ENCODE measurements around the gene RET.

RET gene

GRCh38 chr10:43067391-43068135 lies 9.3 kb upstream of the RET start:
- Histone ChIP-seq H3K9ac (ENCODE audit: low read depth, low read length) (no peak overlapping the region), H3K9me3 (ENCODE audit: control insufficient read depth, insufficient read depth, low read length) (no peaks in the 10 kb centered on the region), H3K36me3 (ENCODE audit: control insufficient read depth, insufficient read depth, low read length) (no peaks in the 10 kb centered on the region), H3K27me3 (ENCODE audit: control insufficient read depth, insufficient read depth, low read length) (peaks cover 2% of the 10 kb centered on the region), H3K4me1 (ENCODE audit: control insufficient read depth, insufficient read depth, low read length) (no peaks in the 10 kb centered on the region), H3K4me3 (ENCODE audit: low read depth, low read length) (no peak overlapping the region)

GRCh38 chr10:43068136-43068395 lies 8.8 kb upstream of the RET start:
- no peaks in the 10 kb centered on the region for H3K36me3 ChIP-seq (ENCODE audit: control insufficient read depth, insufficient read depth, low read length)
- no peaks in the 10 kb centered on the region for H3K27me3 ChIP-seq (ENCODE audit: control insufficient read depth, insufficient read depth, low read length)
- no peak overlapping the region for H3K9ac ChIP-seq (ENCODE audit: low read depth, low read length)
- no peaks in the 10 kb centered on the region for H3K9me3 ChIP-seq (ENCODE audit: control insufficient read depth, insufficient read depth, low read length)
- H3K4me1 ChIP-seq (ENCODE audit: control insufficient read depth, insufficient read depth, low read length): no peaks in the 10 kb centered on the region
- no peak overlapping the region for H3K4me3 ChIP-seq (ENCODE audit: low read depth, low read length)

GRCh38 chr10:43068471-43069210 lies 8.2 kb upstream of the RET start:
- no peak overlapping the region for H3K4me3 ChIP-seq (ENCODE audit: low read depth, low read length)
- no peak overlapping the region for H3K9ac ChIP-seq (ENCODE audit: low read depth, low read length)
- no peaks in the 10 kb centered on the region for H3K27me3 ChIP-seq (ENCODE audit: control insufficient read depth, insufficient read depth, low read length)
- H3K4me1 ChIP-seq (ENCODE audit: control insufficient read depth, insufficient read depth, low read length): no peaks in the 10 kb centered on the region
- no peaks in the 10 kb centered on the region for H3K36me3 ChIP-seq (ENCODE audit: control insufficient read depth, insufficient read depth, low read length)
- no peaks in the 10 kb centered on the region for H3K9me3 ChIP-seq (ENCODE audit: control insufficient read depth, insufficient read depth, low read length)

GRCh38 chr10:43069211-43069515 lies 7.7 kb upstream of the RET start:
- no peaks in the 10 kb centered on the region for H3K36me3 ChIP-seq (ENCODE audit: control insufficient read depth, insufficient read depth, low read length)
- no peaks in the 10 kb centered on the region for H3K27me3 ChIP-seq (ENCODE audit: control insufficient read depth, insufficient read depth, low read length)
- no peaks in the 10 kb centered on the region for H3K9me3 ChIP-seq (ENCODE audit: control insufficient read depth, insufficient read depth, low read length)
- H3K4me1 ChIP-seq (ENCODE audit: control insufficient read depth, insufficient read depth, low read length): no peaks in the 10 kb centered on the region
- no peak overlapping the region for H3K9ac ChIP-seq (ENCODE audit: low read depth, low read length)
- H3K4me3 ChIP-seq (ENCODE audit: low read depth, low read length): no peak overlapping the region

- no peak overlapping the region for H3K4me3 ChIP-seq (ENCODE audit: low read depth, low read length)
- H3K9me3 ChIP-seq (ENCODE audit: control insufficient read depth, insufficient read depth, low read length): no peaks in the 10 kb centered on the region
- no peaks in the 10 kb centered on the region for H3K36me3 ChIP-seq (ENCODE audit: control insufficient read depth, insufficient read depth, low read length)
- no peak overlapping the region for H3K9ac ChIP-seq (ENCODE audit: low read depth, low read length)
- no peaks in the 10 kb centered on the region for H3K27me3 ChIP-seq (ENCODE audit: control insufficient read depth, insufficient read depth, low read length)
- no peaks in the 10 kb centered on the region for H3K4me1 ChIP-seq (ENCODE audit: control insufficient read depth, insufficient read depth, low read length)
These were observed 7.3 kb upstream of the RET start for GRCh38 chr10:43069579-43069978.

GRCh38 chr10:43070121-43071085 lies 6.5 kb upstream of the RET start:
- H3K4me1 ChIP-seq (ENCODE audit: control insufficient read depth, insufficient read depth, low read length): no peaks in the 10 kb centered on the region
- no peaks in the 10 kb centered on the region for H3K9me3 ChIP-seq (ENCODE audit: control insufficient read depth, insufficient read depth, low read length)
- H3K4me3 ChIP-seq (ENCODE audit: low read depth, low read length): no peak overlapping the region
- H3K9ac ChIP-seq (ENCODE audit: low read depth, low read length): no peak overlapping the region
- H3K36me3 ChIP-seq (ENCODE audit: control insufficient read depth, insufficient read depth, low read length): no peaks in the 10 kb centered on the region
- peaks cover 6% of the 10 kb centered on the region for H3K27me3 ChIP-seq (ENCODE audit: control insufficient read depth, insufficient read depth, low read length)

GRCh38 chr10:43071865-43072650 lies 4.8 kb upstream of the RET start:
- Histone ChIP-seq H3K36me3 (ENCODE audit: control insufficient read depth, insufficient read depth, low read length) (no peaks in the 10 kb centered on the region), H3K9ac (ENCODE audit: low read depth, low read length) (no peak overlapping the region), H3K4me3 (ENCODE audit: low read depth, low read length) (no peak overlapping the region), H3K4me1 (ENCODE audit: control insufficient read depth, insufficient read depth, low read length) (peaks cover 3% of the 10 kb centered on the region), H3K27me3 (ENCODE audit: control insufficient read depth, insufficient read depth, low read length) (peaks cover 15% of the 10 kb centered on the region), H3K9me3 (ENCODE audit: control insufficient read depth, insufficient read depth, low read length) (no peaks in the 10 kb centered on the region)

GRCh38 chr10:43073191-43073590 lies 3.7 kb upstream of the RET start:
- Histone ChIP-seq H3K4me3 (ENCODE audit: low read depth, low read length) (no peak overlapping the region), H3K9ac (ENCODE audit: low read depth, low read length) (no peak overlapping the region), H3K27me3 (ENCODE audit: control insufficient read depth, insufficient read depth, low read length) (peaks cover 22% of the 10 kb centered on the region), H3K36me3 (ENCODE audit: control insufficient read depth, insufficient read depth, low read length) (no peaks in the 10 kb centered on the region), H3K9me3 (ENCODE audit: control insufficient read depth, insufficient read depth, low read length) (no peaks in the 10 kb centered on the region), H3K4me1 (ENCODE audit: control insufficient read depth, insufficient read depth, low read length) (peaks cover 3% of the 10 kb centered on the region)

GRCh38 chr10:43073721-43074120 lies 3.1 kb upstream of the RET start:
- Histone ChIP-seq H3K9me3 (ENCODE audit: control insufficient read depth, insufficient read depth, low read length) (no peaks in the 10 kb centered on the region), H3K27me3 (ENCODE audit: control insufficient read depth, insufficient read depth, low read length) (peaks cover 28% of the 10 kb centered on the region), H3K4me3 (ENCODE audit: low read depth, low read length) (no peak overlapping the region), H3K4me1 (ENCODE audit: control insufficient read depth, insufficient read depth, low read length) (peaks cover 3% of the 10 kb centered on the region), H3K36me3 (ENCODE audit: control insufficient read depth, insufficient read depth, low read length) (no peaks in the 10 kb centered on the region), H3K9ac (ENCODE audit: low read depth, low read length) (no peak overlapping the region)

GRCh38 chr10:43074409-43074808 lies 2.5 kb upstream of the RET start:
- H3K4me1 ChIP-seq (ENCODE audit: control insufficient read depth, insufficient read depth, low read length): peaks cover 3% of the 10 kb centered on the region
- peaks cover 33% of the 10 kb centered on the region for H3K27me3 ChIP-seq (ENCODE audit: control insufficient read depth, insufficient read depth, low read length)
- H3K36me3 ChIP-seq (ENCODE audit: control insufficient read depth, insufficient read depth, low read length): no peaks in the 10 kb centered on the region
- H3K9me3 ChIP-seq (ENCODE audit: control insufficient read depth, insufficient read depth, low read length): no peaks in the 10 kb centered on the region
- no peak overlapping the region for H3K4me3 ChIP-seq (ENCODE audit: low read depth, low read length)
- H3K9ac ChIP-seq (ENCODE audit: low read depth, low read length): no peak overlapping the region

- H3K36me3 ChIP-seq (ENCODE audit: control insufficient read depth, insufficient read depth, low read length): no peaks in the 10 kb centered on the region
- H3K27me3 ChIP-seq (ENCODE audit: control insufficient read depth, insufficient read depth, low read length): peaks cover 33% of the 10 kb centered on the region
- H3K9ac ChIP-seq (ENCODE audit: low read depth, low read length): no peak overlapping the region
- H3K4me1 ChIP-seq (ENCODE audit: control insufficient read depth, insufficient read depth, low read length): peaks cover 3% of the 10 kb centered on the region
- H3K4me3 ChIP-seq (ENCODE audit: low read depth, low read length): no peak overlapping the region
- H3K9me3 ChIP-seq (ENCODE audit: control insufficient read depth, insufficient read depth, low read length): no peaks in the 10 kb centered on the region
These were observed 1.9 kb upstream of the RET start for GRCh38 chr10:43074827-43075611.

Data from iPS-15b (cell line).